ENCODE data around the gene EP400. TPM values are rescaled to one million over a fixed set of nuclear protein-coding genes. Genes with fewer than 3 reads are reported as not detected.

EP400 gene
- total RNA-seq, 1 donor from 2014 or later = 43.1 TPM

DNA sequence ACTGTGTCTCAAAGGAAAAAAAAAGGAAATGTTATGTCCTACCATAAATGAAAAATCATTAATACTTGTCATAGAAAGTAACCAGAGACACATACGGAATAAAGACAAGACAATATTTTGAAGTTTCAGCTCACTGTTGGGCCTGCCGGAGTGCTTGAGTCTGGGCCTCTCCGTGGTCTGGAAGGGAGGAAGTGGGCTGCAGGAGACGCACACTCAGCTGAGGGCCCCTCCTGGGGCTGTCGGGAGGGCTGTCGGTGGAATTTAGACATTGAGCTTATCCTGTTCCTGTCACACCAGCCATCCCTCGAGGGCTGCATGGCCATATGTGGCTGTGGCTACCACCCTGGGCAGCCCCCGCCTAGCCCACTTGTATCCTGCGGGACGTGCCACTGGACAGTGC lies 113.7 kb downstream of the EP400 start:
- no peak for DNase-seq (ENCODE audit: extremely low read depth, low read depth, low spot score)

DNA sequence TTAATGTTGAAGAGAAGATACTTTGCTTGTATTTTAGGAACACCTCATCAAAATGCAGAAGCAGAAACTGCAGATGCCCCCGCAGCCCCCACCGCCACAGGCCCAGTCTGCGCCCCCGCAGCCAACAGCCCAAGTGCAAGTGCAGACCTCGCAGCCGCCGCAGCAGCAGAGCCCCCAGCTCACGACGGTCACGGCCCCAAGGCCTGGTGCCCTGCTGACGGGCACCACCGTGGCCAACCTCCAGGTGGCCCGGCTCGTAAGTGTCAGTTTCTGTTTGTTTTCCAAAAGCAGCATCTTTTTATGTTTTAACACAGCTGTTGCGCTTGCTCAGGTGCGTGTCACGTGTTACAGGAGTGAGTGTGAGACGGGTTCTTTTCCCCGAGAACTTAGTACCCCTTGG lies 114.9 kb downstream of the EP400 start:
- no peak for DNase-seq (ENCODE audit: extremely low read depth, low read depth, low spot score)

DNA sequence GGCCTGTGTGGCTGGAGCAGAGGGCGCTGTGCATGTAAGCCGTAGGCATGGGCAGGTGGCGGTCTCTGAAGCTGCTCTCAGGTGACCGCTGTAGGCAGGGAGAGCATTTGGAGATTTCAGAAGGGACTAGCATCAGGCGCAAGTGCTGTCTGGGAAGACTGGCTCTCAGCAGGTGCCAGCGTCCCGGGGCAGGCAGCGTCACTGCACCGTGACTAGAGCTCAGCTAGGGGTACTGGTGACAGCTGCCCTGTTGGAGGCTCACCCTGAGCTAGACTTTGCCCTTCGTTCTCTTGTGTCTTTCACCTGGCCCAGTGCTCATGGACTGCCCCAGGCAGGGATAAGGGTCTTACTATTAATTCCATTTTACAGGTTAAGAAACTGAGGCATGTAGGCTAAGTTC lies 115.5 kb downstream of the EP400 start:
- DNase-seq (ENCODE audit: extremely low read depth, low read depth, low spot score) = no peak

DNA sequence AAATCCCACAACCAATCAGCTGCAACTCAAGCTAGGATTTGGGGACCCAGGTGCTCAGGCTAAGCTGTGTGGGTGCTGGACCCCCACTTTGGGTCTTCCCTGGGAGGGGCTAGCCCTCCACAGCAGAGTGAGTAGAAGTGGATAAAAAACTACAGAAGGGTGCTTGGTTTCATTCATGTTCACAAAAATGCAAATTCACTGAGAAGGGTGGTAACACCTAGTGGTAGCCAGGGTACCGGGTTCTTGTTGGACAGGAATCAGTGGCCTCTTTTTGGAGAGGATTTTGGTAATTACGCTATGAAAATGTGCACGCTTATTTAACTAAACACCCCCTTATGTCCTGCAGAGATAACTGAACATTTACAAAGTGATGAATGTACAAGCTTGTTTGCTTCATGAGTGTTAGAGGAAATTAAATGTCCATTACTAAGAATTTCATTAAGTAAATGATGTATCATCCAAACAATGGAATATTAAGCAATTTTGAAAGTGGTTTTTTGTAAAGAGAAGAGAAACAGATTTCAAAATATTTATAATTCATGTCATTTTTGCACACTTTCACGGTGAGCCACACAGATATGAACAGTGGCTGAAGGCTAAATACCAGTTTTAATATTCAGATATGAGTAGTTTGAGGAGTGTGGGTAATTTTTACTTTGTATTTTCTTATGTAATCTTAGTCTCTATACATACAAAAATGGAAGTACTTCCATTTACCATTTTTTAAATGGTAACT lies 116.0 kb downstream of the EP400 start:
- no peak for DNase-seq (ENCODE audit: extremely low read depth, low read depth, low spot score)

DNA sequence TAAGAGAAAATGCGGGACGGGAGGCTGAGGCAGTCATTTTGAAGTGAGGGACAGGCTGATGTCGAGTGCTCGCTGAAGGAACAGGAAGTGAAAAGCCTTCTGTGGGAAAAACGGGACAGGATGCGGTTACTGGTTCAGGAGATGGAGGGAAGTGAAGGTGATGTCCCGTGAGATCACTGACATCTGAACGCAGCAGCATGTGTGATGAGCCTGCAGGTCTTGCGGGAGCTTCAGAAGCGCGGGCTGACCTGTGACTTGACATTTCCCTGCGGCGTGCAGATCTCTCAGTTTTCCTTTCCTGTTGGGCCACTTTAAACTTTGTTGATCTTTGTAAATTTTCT lies 116.6 kb downstream of the EP400 start:
- DNase-seq (ENCODE audit: extremely low read depth, low read depth, low spot score) = no peak

DNA sequence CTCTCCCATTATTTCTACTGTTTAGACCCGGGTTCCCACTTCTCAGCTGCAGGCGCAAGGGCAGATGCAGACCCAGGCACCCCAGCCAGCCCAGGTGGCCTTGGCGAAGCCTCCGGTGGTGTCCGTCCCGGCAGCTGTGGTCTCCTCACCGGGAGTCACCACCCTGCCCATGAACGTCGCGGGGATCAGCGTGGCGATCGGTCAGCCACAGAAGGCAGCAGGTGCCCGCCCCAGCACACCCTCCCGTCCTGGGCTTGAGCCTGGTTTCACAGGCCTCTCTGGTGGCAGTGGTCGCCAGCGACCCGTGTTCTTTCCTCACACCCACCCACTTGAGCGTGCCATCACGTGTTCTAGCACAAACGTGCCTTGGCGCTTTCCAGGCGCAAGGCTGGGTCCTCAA lies 117.0 kb downstream of the EP400 start:
- no peak for DNase-seq (ENCODE audit: extremely low read depth, low read depth, low spot score)

DNA sequence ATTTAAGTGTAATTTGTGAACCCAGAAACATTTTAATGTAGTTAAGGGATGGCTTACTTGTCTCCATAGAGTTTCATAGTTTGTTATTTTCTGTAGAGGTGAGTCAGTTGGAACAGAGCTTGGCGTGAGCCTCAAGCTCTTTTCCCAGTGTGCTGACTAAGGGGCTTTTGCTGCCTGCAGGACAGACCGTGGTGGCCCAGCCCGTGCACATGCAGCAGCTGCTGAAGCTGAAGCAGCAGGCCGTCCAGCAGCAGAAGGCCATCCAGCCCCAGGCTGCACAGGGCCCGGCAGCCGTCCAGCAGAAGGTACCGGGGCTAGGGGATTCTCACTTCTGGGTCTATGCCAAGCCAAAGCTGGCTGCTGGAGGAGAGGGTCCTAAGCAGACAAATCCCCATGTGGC lies 117.4 kb downstream of the EP400 start:
- DNase-seq (ENCODE audit: extremely low read depth, low read depth, low spot score) = no peak

DNA sequence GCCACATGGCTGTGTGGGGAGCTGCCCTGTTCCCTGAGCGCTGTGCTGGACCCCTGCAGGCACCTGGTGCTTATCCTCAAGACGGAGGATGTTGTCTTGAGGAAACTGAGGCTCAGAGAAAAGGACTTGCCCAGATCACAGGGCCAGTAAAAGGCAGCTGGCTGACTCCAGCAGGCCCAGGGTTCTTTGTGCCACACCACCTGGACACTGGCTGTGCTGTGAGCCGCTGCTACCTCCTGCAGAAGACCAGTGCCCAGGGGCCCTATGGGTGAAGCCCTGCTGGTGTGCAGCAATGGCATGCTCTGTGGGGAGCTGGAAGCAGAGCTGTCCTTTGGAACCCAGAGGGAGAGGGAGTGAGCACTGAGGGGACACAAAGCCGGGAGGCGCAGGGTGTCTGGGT lies 118.5 kb downstream of the EP400 start:
- no peak for DNase-seq (ENCODE audit: extremely low read depth, low read depth, low spot score)

DNA sequence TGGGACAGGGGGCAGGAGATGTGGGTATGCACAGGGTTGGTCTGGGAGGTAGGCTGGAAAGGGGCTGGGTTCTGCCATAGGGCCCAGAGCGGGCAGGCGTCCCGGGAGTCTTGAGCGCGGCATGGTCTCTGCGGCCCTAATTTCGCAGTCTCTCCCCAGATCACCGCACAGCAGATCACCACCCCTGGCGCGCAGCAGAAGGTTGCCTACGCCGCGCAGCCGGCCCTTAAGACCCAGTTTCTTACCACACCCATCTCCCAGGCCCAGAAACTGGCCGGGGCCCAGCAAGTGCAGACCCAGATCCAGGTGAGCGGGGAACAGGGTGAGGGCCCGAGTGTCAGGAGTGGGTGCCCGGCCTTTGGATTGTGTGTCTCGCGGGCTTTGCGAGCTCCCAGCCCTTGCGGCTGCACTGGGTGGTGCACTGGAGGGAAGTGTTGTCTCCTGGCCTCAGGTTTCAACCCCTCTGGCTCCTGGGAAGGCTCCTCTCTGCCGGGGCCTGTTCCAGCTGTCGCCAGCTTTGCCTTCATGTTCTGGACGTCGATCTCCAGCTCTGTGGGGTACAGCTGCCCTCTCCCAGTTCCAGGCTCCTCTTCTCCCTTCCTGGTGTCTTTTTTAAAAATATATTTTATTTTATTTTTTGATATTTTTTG lies 119.7 kb downstream of the EP400 start:
- no peak for DNase-seq (ENCODE audit: extremely low read depth, low read depth, low spot score)

DNA sequence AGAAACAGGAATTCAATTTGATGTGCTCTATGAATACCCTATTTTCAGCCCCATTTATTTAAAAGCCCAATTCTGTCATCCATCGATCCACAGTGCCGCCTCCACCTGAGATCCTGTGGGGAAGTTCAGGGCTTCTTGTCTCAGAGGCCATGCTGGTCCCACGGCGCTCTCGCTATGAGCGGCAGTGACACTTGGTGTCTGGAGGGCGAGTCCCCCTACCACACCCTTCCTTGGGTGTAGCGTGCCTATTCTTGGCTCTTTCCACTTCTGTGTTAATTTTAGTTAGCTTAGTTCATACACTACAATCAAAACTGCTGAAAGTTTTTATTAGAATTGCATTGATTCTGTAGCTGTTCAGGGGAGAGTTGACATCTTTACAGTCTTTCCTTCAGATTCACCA lies 120.6 kb downstream of the EP400 start:
- no peak for DNase-seq (ENCODE audit: extremely low read depth, low read depth, low spot score)

DNA sequence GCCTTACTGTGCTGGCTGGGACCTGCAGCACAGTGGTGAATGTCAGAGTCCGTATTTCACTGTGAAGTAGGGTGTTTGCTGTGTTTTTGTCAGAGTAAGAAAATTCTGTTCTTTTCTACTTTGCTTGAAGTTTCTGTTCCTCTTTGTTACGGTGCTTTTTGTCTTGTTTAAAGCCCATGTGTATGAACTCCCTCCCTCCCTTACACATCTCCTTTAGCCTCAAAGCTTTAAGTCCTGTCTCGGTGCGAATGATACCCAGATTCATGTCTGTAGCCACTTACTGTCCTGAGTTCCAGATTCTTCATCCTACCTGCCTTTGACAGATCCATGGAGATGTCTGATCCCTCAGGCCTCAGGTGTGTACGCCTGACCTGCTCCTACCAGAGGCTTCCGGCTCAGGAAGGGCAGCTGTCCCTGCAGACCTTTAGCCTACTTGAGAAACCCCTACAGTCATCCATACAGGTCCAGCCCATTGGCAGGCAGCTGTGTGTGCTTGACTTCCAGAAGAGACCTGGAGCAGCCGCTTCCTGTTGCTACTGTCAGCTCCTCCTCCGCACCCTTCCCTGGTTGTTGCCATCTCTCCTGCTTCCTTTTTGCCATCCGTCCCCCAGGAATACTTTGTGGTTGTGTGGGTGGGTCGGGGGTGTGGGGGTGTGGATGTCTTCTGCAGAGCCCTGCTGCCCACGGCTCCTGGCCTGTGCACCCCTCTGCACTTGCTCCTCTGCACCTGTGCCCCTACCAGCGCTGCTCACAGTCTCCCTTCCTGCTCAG lies 121.5 kb downstream of the EP400 start:
- no peak for DNase-seq (ENCODE audit: extremely low read depth, low read depth, low spot score)

DNA sequence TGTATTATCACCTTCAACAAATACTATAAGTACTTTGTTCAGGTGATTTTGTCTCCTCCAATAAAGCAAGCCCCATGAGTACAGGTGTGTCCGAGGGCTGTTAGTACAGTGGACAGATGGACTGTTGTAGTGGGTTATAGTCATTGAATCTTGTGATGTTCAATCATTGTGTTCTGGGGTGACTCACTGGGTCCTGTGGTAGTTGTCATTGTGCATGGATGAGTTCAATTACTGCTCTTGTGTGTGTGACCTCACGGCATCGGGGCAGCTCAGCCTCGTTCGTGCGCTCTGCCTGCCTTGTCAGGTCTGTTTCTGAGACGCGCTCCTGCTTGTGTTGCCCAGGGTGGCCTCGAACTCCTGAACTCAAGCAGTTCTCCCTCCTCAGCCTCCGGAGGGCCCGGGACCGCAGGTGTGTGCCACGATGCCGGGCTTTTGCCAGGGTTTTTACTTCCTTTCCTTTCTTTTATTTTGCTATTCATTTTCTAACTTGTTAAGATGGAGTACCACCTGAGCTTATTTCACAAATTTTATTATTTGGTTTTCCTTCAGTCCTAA lies 122.2 kb downstream of the EP400 start:
- no peak for DNase-seq (ENCODE audit: extremely low read depth, low read depth, low spot score)

DNA sequence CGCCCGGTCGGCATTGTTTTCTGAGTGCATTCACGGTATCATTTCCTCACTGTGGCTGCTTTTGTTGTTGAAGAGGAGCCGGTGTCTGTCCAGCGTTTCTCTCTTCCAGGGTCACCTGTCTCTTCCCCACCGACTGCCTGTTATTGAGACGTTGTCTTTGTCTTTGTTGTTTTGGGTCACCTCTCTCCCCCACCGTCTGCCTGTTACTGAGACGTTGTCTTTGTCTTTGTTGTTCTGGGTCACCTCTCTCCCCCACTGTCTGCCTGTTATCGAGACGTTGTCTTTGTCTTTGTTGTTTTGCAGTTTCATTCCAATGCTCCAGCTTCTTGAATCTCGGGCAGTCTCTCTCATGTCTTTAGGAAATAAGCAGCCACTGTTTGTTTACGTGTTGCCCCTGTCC lies 124.5 kb downstream of the EP400 start:
- DNase-seq (ENCODE audit: extremely low read depth, low read depth, low spot score) = no peak

DNA sequence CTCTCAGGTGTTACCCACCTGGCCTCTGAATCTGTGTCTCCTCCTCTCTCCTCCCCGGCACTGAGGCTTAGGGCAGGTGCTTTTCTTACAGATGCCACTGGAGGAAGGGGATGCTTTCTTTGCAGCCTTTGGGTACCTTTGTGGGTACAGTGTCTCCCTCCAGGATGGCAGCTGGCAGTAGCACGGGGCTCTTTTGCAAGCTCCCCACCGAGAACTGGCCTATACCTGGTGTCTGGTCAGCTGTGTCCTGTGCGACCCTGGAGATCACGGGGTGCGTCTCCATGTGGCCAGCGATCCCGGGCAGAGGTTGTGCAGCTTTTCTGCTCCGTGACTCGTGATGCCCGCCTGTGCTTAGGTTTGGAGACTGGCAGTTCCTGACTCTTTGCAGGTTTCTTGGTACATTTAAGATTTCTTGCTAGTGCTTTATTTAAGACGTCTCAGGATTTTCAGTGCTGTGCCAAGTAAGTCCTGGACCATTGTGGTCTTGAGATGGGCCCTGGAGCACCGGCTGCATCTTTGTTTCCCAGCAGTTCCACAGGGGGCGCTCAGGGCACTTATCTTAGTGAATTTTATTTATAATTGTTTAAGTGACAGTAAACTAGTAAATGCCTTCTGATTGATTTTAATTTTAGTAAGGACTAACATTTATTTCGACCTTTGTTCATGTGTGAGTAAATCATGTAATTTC lies 125.4 kb downstream of the EP400 start:
- DNase-seq (ENCODE audit: extremely low read depth, low read depth, low spot score) = no peak

DNA sequence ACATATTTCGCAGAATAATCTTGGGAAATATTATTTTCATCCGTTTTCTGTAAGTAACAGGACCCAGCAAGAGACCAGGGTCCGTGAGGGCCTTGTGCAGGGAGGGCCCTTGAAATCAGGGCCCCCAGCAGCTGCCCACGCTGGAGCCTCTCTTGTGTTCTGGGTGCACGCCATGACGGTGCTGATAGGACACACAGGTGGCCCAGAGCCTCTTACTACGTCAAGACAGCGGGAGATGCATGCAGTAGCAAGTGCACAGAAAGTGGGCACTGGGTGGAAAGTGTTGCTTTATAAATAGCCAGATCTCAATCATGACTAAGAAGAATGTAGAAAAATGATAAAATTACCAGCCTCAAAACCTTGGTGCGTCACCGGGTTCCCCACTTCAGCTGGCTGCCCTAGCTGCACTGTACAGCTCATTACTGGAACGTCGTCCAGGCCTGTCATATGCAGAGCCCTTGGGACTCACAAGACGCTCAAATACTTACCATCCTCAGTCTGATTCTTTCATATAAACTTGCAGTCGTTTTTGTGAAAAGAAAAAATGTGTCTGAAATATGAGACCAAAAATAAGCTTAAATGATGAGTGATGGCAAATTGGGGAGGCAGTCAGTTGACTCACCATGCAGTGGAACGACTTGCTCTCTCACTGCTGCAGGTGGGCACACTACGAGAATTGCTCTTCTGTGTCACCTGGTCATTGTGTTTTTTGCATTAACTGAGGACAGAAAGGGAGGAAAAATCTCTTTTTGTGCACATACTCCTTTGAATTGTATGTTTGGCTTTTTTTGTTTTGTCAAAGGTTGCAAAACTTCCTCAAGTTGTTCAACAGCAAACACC lies 126.2 kb downstream of the EP400 start:
- DNase-seq (ENCODE audit: extremely low read depth, low read depth, low spot score) = no peak

DNA sequence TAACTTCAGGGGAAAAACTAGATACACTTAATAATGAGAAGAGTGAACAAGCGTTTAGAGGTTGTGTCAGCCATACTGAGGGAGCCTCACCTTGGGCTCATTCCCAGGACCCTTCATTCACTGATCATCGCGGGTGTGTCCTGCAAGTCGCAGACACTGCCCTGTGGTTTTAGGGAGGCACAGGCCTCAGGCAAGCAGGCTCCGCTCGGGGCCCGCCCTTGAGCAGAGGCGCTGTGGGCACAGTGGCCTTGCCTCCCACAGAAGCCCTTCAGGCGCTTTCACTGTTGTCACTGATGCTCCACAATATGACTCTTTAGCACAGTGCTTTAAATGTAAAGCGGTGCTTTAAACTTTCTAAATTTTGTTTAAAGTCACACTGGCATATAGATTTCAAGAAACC lies 127.0 kb downstream of the EP400 start:
- no peak for DNase-seq (ENCODE audit: extremely low read depth, low read depth, low spot score)

DNA sequence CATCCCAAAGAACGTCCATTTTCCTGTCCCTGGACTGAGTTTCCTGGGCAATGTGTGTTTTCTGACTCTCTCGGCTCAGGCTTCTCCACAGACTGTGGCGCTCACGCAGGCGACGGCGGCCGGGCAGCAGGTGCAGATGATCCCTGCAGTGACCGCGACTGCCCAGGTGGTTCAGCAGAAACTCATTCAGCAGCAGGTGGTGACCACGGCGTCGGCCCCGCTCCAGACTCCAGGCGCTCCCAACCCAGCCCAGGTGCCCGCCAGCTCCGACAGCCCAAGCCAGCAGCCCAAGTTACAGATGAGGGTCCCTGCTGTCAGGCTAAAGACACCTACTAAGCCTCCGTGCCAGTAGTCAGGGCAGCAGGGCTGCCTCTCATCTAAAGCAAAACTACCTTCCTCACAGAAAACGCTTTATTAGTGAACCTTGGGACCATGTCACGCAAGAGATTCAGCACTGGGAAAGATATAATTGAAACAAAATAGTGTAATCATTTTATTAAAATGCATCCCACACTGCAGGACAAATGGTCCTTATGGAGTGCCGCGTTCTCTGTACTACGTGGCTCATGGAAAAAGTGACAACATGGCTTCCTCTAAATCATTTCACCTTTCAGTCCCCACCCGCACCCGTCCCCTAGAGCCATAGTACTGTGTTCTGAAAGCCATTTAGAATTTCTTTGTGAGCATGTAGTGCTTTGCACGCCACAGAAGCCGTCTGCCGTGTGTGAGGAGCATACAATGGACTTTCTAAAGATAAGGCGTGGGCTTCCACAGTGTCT lies 127.8 kb downstream of the EP400 start:
- DNase-seq (ENCODE audit: extremely low read depth, low read depth, low spot score) = no peak

DNA sequence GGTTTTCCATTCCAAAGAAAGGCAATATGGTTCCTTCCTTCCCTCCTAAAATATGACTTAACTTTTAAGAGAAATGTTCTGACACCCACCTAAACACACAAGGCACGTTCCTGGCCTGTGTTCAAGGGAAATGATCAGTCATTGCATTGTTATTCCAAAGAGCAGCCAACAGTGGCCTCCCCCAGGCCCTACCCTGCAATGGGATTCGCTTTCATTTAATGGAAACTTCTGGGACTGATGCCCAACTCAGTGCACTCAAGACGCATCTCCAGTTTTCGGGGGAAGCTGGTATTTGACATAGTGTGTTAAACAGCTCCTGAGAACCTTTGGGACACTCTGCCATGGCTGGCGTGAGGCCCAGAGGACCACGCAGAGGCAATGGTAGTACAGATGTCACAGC lies 128.4 kb downstream of the EP400 start:
- peak; percentile 62 for DNase-seq (ENCODE audit: extremely low read depth, low read depth, low spot score)

DNA sequence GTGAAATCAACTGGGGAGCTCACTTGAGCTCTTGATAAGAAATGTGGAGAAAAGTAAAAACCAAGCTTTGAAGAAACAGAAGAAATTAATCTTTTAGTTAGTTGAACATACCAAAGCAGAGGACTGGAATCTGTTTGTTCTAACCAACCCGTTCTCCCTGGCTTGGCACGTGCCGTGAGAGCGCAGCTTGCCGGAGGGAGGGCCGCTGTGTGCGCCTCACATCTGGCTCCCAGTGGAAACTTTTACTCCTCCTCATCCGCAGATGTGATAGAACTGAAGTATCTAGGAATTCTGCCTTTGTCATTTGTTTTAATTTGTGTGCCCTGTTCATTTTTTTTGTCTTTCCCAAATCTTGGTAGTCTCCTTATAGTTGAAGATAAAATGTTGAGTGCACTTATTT lies 129.5 kb downstream of the EP400 start:
- no peak for DNase-seq (ENCODE audit: extremely low read depth, low read depth, low spot score)

DNA sequence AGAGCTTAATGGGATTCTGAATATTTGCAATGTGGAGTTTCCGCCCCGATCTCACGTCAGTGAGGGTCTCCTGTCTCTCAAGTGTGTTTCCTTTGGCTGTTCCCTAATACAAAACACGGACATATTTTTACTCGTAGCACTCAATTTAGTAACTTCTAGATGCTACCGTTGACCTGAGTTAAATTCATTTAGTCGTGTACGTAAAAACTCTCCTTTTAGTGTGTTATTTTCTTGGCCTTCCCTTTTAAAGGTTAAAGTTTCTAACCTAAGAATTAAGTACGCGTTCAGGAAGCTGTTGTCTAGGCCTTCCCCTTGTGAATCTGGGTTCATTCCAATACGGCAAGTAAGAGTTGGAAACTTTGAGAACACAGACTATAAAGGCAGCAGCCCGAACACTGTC lies 130.0 kb downstream of the EP400 start:
- no peak for DNase-seq (ENCODE audit: extremely low read depth, low read depth, low spot score)

Data from glomerular endothelial cell (primary cell).